Posterior cingulate gyrus (tissue), 11 donors: ENCODE data around the gene ECEL1.
"Not testable (repeated sequence)": the region's sequence is repeated elsewhere in the genome, so short reads cannot be mapped to it uniquely, and the experiment has no call there.

Source experiments
- DNase-seq, 10 donors: peaks; one replicate each; pipeline versions ENCODE4 v3.0.0 to v3.0.0-alpha.2; 2020 to 2021; ENCODE audit warnings: mixed read lengths in 3 of 10
- intact Hi-C: fragments of 100-400 bp; cut with DNase I; formaldehyde crosslinking; loops from one replicate; pipeline ENCODE4 v1.15.1; 2023

The ECEL1 gene

GRCh38 chr2:232487385-232488096, at the start of gene ECEL1:
ECEL1 (minus strand) TSS chr2:232487834; CDS start chr2:232486653, 1,181 bp downstream.
- peak in 5 of 10 donors; percentile 4 to 70 (median 38) for DNase-seq
- intact Hi-C loops = no loop called here

GRCh38 chr2:232537079-232537478, 49.4 kb upstream of the ECEL1 start:
- peak in 2 of 10 donors; percentile 17 to 68 for DNase-seq
- intact Hi-C loops = no loop called here

- intact Hi-C loops = no loop called here
- DNase-seq = peak in 2 of 10 donors; percentile 20 to 22
Observed at GRCh38 chr2:232535761-232536530, 48.3 kb upstream of the ECEL1 start.

GRCh38 chr2:232534940-232535651, 47.5 kb upstream of the ECEL1 start:
- intact Hi-C loops = no loop called here
- DNase-seq = peak in 5 of 10 donors; percentile 2 to 72 (median 48)

GRCh38 chr2:232533944-232534710, 46.5 kb upstream of the ECEL1 start:
- intact Hi-C loops = no loop called here
- DNase-seq = peak in 5 of 10 donors; percentile 5 to 77 (median 54)

GRCh38 chr2:232532821-232533220, 45.2 kb upstream of the ECEL1 start:
- intact Hi-C loops = not testable (repeated sequence)
- peak in 2 of 10 donors; percentile 5 to 37 for DNase-seq

GRCh38 chr2:232532419-232532818, 44.8 kb upstream of the ECEL1 start:
- intact Hi-C loops = no loop called here
- DNase-seq = peak in 2 of 10 donors; percentile 29 to 34

GRCh38 chr2:232530626-232531260, 43.1 kb upstream of the ECEL1 start:
- intact Hi-C loops = no loop called here
- DNase-seq = peak in 3 of 10 donors; percentile 2 to 68 (median 25)

GRCh38 chr2:232529806-232530547, 42.3 kb upstream of the ECEL1 start:
- intact Hi-C loops = no loop called here
- peak in 4 of 10 donors; percentile 17 to 72 (median 60) for DNase-seq

GRCh38 chr2:232528746-232529460, 41.3 kb upstream of the ECEL1 start:
- intact Hi-C loops = no loop called here

GRCh38 chr2:232527905-232528470, 40.4 kb upstream of the ECEL1 start:
- intact Hi-C loops = no loop called here
- DNase-seq = peak in 3 of 10 donors; percentile 39 to 61 (median 47)

More at GRCh38 chr2:232528746-232529460, 41.3 kb upstream of the ECEL1 start:
- DNase-seq = peak in 4 of 10 donors; percentile 2 to 67 (median 60)

- DNase-seq = no peak
- intact Hi-C loops = no loop called here
Observed at GRCh38 chr2:232526372-232526941, 38.8 kb upstream of the ECEL1 start.

GRCh38 chr2:232525791-232526371, 38.2 kb upstream of the ECEL1 start, which contains the start of gene CHRND:
CHRND (plus strand) TSS chr2:232526160; CDS start chr2:232526216, 56 bp downstream.
- peak in 2 of 10 donors; percentile 40 to 69 for DNase-seq
- intact Hi-C loops = no loop called here

GRCh38 chr2:232525199-232525598, 37.6 kb upstream of the ECEL1 start:
- intact Hi-C loops = no loop called here
- no peak for DNase-seq

- intact Hi-C loops = loop anchor here (5.0 kb wide), 1 partner anchor 617 kb away; no protein-coding TSS in a partner anchor
Observed at GRCh38 chr2:232524771-232525170, 37.1 kb upstream of the ECEL1 start.

GRCh38 chr2:232523682-232524597, 36.3 kb upstream of the ECEL1 start:
- intact Hi-C loops = loop anchor here (5.0 kb wide), 1 partner anchor 617 kb away; no protein-coding TSS in a partner anchor
- DNase-seq = peak; percentile 27 to 92 (median 48)

More at GRCh38 chr2:232524771-232525170, 37.1 kb upstream of the ECEL1 start:
- no peak for DNase-seq
